ENCODE measurements around the gene AREL1. TPM values are rescaled to one million over a fixed set of nuclear protein-coding genes. Genes with fewer than 3 reads are reported as not detected.

AREL1 gene
- total and polyA plus RNA-seq, 9 donors, result 8.2 to 38.1 (median 24.0) TPM

GRCh38 chr14:74664717-74665116, 48.2 kb downstream of the AREL1 start:
- intact Hi-C loops (cut with DNase I), result loop anchor here in 1 of 4 donors (5.0 kb wide), 1 partner anchor 33 kb away; no protein-coding TSS in a partner anchor
- Histone ChIP-seq H3K4me3 (no peak overlapping the region), H3K27me3 (no peaks in the 10 kb centered on the region), H3K36me3 (no peaks in the 10 kb centered on the region), H3K4me1 (ENCODE audit: insufficient read depth) (no peaks in the 10 kb centered on the region), H3K9me3 (no peaks in the 10 kb centered on the region), H3K27ac (no peak overlapping the region)
- no peak for TF ChIP-seq EP300 (IDR thresholded peaks at IDR 0.05)
- TF ChIP-seq POLR2A (IDR thresholded peaks at IDR 0.05), result no peak
- TF ChIP-seq CTCF (IDR thresholded peaks at IDR 0.05), result no peak
- WGBS, 3 donors, result 91 to 100% (median 93%) methylated on average over 2 of the region's 2 CpGs
- DNase-seq, result no peak

- no peak overlapping the region for H3K27ac ChIP-seq
- 86 to 91% (median 87%) methylated on average over 7 of the region's 7 CpGs for WGBS, 3 donors
- no peak overlapping the region for H3K4me3 ChIP-seq
- no peaks in the 10 kb centered on the region for H3K9me3 ChIP-seq
- TF ChIP-seq CTCF (IDR thresholded peaks at IDR 0.05) (no peak), EP300 (IDR thresholded peaks at IDR 0.05) (no peak), POLR2A (IDR thresholded peaks at IDR 0.05) (no peak)
- no peak for DNase-seq
- H3K27me3 ChIP-seq, result no peaks in the 10 kb centered on the region
- no peaks in the 10 kb centered on the region for H3K4me1 ChIP-seq (ENCODE audit: insufficient read depth)
- no peaks in the 10 kb centered on the region for H3K36me3 ChIP-seq
- intact Hi-C loops (cut with DNase I), result loop anchor here in 1 of 4 donors (5.0 kb wide), 1 partner anchor 33 kb away; no protein-coding TSS in a partner anchor
These were observed 49.0 kb downstream of the AREL1 start for GRCh38 chr14:74663884-74664283.

GRCh38 chr14:74661726-74662450, 51.0 kb downstream of the AREL1 start:
- 74 to 88% (median 83%) methylated on average over 7 of the region's 7 CpGs for WGBS, 3 donors
- Histone ChIP-seq H3K36me3 (no peaks in the 10 kb centered on the region), H3K9me3 (no peaks in the 10 kb centered on the region), H3K4me1 (ENCODE audit: insufficient read depth) (no peaks in the 10 kb centered on the region), H3K4me3 (no peak overlapping the region), H3K27ac (no peak overlapping the region), H3K27me3 (no peaks in the 10 kb centered on the region)
- peak in 1 of 5 donors; percentile 66 for DNase-seq
- TF ChIP-seq POLR2A (IDR thresholded peaks at IDR 0.05) (no peak), EP300 (IDR thresholded peaks at IDR 0.05) (no peak), CTCF (IDR thresholded peaks at IDR 0.05) (no peak)
- intact Hi-C loops (cut with DNase I), result loop anchor here in 1 of 4 donors (5.0 kb wide), 1 partner anchor 35 kb away; no protein-coding TSS in a partner anchor

- no peaks in the 10 kb centered on the region for H3K36me3 ChIP-seq
- intact Hi-C loops (cut with DNase I), result loop anchor here in 1 of 4 donors (5.0 kb wide), 1 partner anchor 36 kb away; no protein-coding TSS in a partner anchor
- no peak for TF ChIP-seq POLR2A (IDR thresholded peaks at IDR 0.05)
- TF ChIP-seq EP300 (IDR thresholded peaks at IDR 0.05), result no peak
- TF ChIP-seq CTCF (IDR thresholded peaks at IDR 0.05), result no peak
These were observed 52.0 kb downstream of the AREL1 start for GRCh38 chr14:74660863-74661262.

More at GRCh38 chr14:74660863-74661262, 52.0 kb downstream of the AREL1 start:
- no peak overlapping the region for H3K27ac ChIP-seq
- no peak overlapping the region for H3K4me3 ChIP-seq
- WGBS, 3 donors, result 67 to 76% (median 69%) methylated on average over 5 of the region's 5 CpGs
- DNase-seq, result no peak
- no peaks in the 10 kb centered on the region for H3K9me3 ChIP-seq
- peaks cover 5% of the 10 kb centered on the region for H3K4me1 ChIP-seq (ENCODE audit: insufficient read depth)
- H3K27me3 ChIP-seq, result no peaks in the 10 kb centered on the region

All from ovary (tissue), 9 donors.